Endothelial cell of umbilical vein (primary cell): Measurements from ENCODE around the gene RGPD3.
"Not testable (repeated sequence)": the region's sequence is repeated elsewhere in the genome, so short reads cannot be mapped to it uniquely, and the experiment has no call there.

Experiments
- CTCF ChIP-seq, 2 donors: IDR thresholded peaks; 1 replicate in 1 of 2; 2 replicates in 1 of 2; pipeline ENCODE4 v1.5.1; 2011; ENCODE audit warnings: low read length in 2 of 2, mild to moderate bottlenecking in 2 of 2, moderate library complexity in 2 of 2, control low read depth in 1 of 2, inconsistent platforms in 1 of 2, low read depth in 1 of 2; ENCODE audit not compliant: insufficient read depth in 1 of 2; ENCODE audit errors: extremely low read depth in 1 of 2
- MYC ChIP-seq: IDR thresholded peaks from one replicate; pipeline ENCODE4 v1.6.1; 2011; ENCODE audit warnings: mild to moderate bottlenecking, low read depth, low read length

GRCh38 chr2:106381867-106382266, 86.3 kb downstream of the RGPD3 start:
- TF ChIP-seq MYC; CTCF (IDR thresholded peaks at IDR 0.05; ENCODE audit: extremely low read depth in 1 of 2, insufficient read depth in 1 of 2, low read depth in 1 of 2, low read length in 2 of 2): not testable (repeated sequence)
